ENCODE measurements around the gene RIPK1. TPM values are rescaled to one million over a fixed set of nuclear protein-coding genes. Genes with fewer than 3 reads are reported as not detected.

Gene RIPK1
- total and polyA plus RNA-seq, 10 of the 15 experiments (the other 5 are each of a cell fraction or from before 2014, with no cell fraction given): 1.6 to 11.2 (median 6.3) TPM

- TF ChIP-seq ZNF592 (IDR thresholded peaks at IDR 0.05) (0 out of 2 replicates have a peak, but pooled peaks have one; percentile 71), NRF1 (conservative IDR thresholded peaks at IDR 0.05; ENCODE audit: low read depth, low read length) (peak; percentile 39; the same call in 1 of the 2 replicates), RAD51 (IDR thresholded peaks at IDR 0.05) (no peak), PAX5 (IDR thresholded peaks at IDR 0.05; ENCODE audit: borderline replicate concordance, low read depth, low read length) (no peak; the same call in 1 of the 2 replicates), CBX3 (IDR thresholded peaks at IDR 0.05; ENCODE audit: borderline replicate concordance, low read depth) (no peak), SUPT20H (IDR thresholded peaks at IDR 0.05; ENCODE audit: borderline replicate concordance, control insufficient read depth, low read depth, low read length) (no peak), NBN (IDR thresholded peaks at IDR 0.05) (peak; percentile 60), NR2C1 (IDR thresholded peaks at IDR 0.05) (no peak), MEF2A (IDR thresholded peaks at IDR 0.05; ENCODE audit: insufficient read depth, low read depth, low read length) (no peak), ZBTB33 (IDR thresholded peaks at IDR 0.05) (no peak), GATAD2B (conservative IDR thresholded peaks at IDR 0.05; ENCODE audit: low read depth) (peak; percentile 91), CHD2 (IDR thresholded peaks at IDR 0.05; ENCODE audit: borderline replicate concordance, low read depth, low read length) (0 out of 2 replicates have a peak, but pooled peaks have one; percentile 43), SMAD5 (IDR thresholded peaks at IDR 0.05; ENCODE audit: low read depth) (0 out of 2 replicates have a peak, but pooled peaks have one; percentile 20), BCL11A (IDR thresholded peaks at IDR 0.05; ENCODE audit: low read depth, low read length) (no peak), MXI1 (IDR thresholded peaks at IDR 0.05; ENCODE audit: low read depth, low read length) (peak; percentile 25; the same call in 1 of the 2 replicates), TARDBP (IDR thresholded peaks at IDR 0.05; ENCODE audit: borderline replicate concordance) (no peak), ATF3 (IDR thresholded peaks at IDR 0.05; ENCODE audit: borderline replicate concordance, extremely low read depth, low read depth, low read length) (no peak), RB1 (IDR thresholded peaks at IDR 0.05; ENCODE audit: borderline replicate concordance) (peak; percentile 29; the same call in 1 of the 2 replicates), YBX1 (IDR thresholded peaks at IDR 0.05) (no peak), SREBF1 (IDR thresholded peaks at IDR 0.05; ENCODE audit: low read length) (no peak), CREM (IDR thresholded peaks at IDR 0.05; ENCODE audit: low read depth) (no peak), BHLHE40 (IDR thresholded peaks at IDR 0.05; ENCODE audit: borderline replicate concordance in 1 of 2, low read depth in 2 of 2, low read length in 1 of 2) (peak; percentile 8 to 86; a peak in 2 of 4 replicates), CREB1 (IDR thresholded peaks at IDR 0.05; ENCODE audit: low read depth) (peak; percentile 47; the same call in 1 of the 2 replicates), POLR2AphosphoS5 (IDR thresholded peaks at IDR 0.05; ENCODE audit: low read length) (peak; percentile 67), ETV6 (conservative IDR thresholded peaks at IDR 0.05 in 1 of 2, IDR thresholded peaks at IDR 0.05 in 1 of 2; ENCODE audit: borderline replicate concordance in 1 of 2, low read depth in 1 of 2) (no peak)
Observed at GRCh38 chr6:3118353-3119039, 50.2 kb downstream of the RIPK1 start, which contains the start of gene BPHL (continued).

Measured in GM12878 (cell line).